ENCODE data around the gene TIAL1.
"Not testable (repeated sequence)": the region's sequence is repeated elsewhere in the genome, so short reads cannot be mapped to it uniquely, and the experiment has no call there.

Gene TIAL1

DNA sequence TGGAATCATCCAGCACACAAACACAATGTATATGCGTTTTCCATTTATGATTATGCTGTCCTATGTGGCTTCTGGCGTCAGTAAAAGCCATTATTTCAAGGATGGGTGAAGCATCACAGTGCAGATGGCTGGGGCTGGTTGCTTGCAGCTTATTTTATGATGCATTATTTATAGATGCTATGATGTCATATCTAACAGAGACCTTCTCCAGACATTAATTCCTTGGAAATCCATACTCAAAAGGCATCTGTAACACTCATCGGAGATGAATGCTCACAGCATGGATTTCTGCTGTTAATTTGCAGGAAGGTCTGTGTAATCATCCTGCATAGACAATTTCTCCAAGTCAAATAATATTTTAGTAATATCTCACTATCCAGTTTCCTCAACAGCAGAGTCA lies 61.5 kb downstream of the TIAL1 start:
- TF ChIP-seq ZFP3 (CRISPR knock-in tag; IDR thresholded peaks at IDR 0.05) (no peak), BACH2 (CRISPR knock-in tag; IDR thresholded peaks at IDR 0.05; ENCODE audit: borderline replicate concordance) (no peak), ZNF70 (CRISPR knock-in tag; IDR thresholded peaks at IDR 0.05) (no peak), PPARA (CRISPR knock-in tag; IDR thresholded peaks at IDR 0.05; ENCODE audit: borderline replicate concordance) (no peak), GLIS3 (CRISPR knock-in tag; IDR thresholded peaks at IDR 0.05) (no peak), SNAI2 (CRISPR knock-in tag; IDR thresholded peaks at IDR 0.05) (no peak), ZC3H10 (CRISPR knock-in tag; IDR thresholded peaks at IDR 0.05) (no peak), ARNTL (CRISPR knock-in tag; IDR thresholded peaks at IDR 0.05; ENCODE audit: borderline replicate concordance, low read depth) (no peak), ZFP30 (CRISPR knock-in tag; IDR thresholded peaks at IDR 0.05) (no peak), RARB (CRISPR knock-in tag; IDR thresholded peaks at IDR 0.05) (no peak), ESRRG (CRISPR knock-in tag; IDR thresholded peaks at IDR 0.05) (no peak), ISL1 (CRISPR knock-in tag; IDR thresholded peaks at IDR 0.05) (no peak), OSR1 (CRISPR knock-in tag; IDR thresholded peaks at IDR 0.05) (no peak)
- TF ChIP-seq, protein P1, sequence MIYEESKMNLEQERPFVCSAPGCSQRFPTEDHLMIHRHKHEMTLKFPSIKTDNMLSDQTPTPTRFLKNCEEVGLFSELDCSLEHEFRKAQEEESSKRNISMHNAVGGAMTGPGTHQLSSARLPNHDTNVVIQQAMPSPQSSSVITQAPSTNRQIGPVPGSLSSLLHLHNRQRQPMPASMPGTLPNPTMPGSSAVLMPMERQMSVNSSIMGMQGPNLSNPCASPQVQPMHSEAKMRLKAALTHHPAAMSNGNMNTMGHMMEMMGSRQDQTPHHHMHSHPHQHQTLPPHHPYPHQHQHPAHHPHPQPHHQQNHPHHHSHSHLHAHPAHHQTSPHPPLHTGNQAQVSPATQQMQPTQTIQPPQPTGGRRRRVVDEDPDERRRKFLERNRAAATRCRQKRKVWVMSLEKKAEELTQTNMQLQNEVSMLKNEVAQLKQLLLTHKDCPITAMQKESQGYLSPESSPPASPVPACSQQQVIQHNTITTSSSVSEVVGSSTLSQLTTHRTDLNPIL (CRISPR knock-in tag; IDR thresholded peaks at IDR 0.05; ENCODE audit: low read depth): no peak
- TF ChIP-seq, protein P2, sequence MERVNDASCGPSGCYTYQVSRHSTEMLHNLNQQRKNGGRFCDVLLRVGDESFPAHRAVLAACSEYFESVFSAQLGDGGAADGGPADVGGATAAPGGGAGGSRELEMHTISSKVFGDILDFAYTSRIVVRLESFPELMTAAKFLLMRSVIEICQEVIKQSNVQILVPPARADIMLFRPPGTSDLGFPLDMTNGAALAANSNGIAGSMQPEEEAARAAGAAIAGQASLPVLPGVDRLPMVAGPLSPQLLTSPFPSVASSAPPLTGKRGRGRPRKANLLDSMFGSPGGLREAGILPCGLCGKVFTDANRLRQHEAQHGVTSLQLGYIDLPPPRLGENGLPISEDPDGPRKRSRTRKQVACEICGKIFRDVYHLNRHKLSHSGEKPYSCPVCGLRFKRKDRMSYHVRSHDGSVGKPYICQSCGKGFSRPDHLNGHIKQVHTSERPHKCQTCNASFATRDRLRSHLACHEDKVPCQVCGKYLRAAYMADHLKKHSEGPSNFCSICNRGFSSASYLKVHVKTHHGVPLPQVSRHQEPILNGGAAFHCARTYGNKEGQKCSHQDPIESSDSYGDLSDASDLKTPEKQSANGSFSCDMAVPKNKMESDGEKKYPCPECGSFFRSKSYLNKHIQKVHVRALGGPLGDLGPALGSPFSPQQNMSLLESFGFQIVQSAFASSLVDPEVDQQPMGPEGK (CRISPR knock-in tag; IDR thresholded peaks at IDR 0.05; ENCODE audit: borderline replicate concordance): no peak
- TF ChIP-seq, protein P3, sequence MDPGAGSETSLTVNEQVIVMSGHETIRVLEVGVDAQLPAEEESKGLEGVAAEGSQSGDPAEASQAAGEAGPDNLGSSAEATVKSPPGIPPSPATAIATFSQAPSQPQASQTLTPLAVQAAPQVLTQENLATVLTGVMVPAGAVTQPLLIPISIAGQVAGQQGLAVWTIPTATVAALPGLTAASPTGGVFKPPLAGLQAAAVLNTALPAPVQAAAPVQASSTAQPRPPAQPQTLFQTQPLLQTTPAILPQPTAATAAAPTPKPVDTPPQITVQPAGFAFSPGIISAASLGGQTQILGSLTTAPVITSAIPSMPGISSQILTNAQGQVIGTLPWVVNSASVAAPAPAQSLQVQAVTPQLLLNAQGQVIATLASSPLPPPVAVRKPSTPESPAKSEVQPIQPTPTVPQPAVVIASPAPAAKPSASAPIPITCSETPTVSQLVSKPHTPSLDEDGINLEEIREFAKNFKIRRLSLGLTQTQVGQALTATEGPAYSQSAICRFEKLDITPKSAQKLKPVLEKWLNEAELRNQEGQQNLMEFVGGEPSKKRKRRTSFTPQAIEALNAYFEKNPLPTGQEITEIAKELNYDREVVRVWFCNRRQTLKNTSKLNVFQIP (CRISPR knock-in tag; IDR thresholded peaks at IDR 0.05; ENCODE audit: borderline replicate concordance, low read depth): no peak
- TF ChIP-seq, protein P4, sequence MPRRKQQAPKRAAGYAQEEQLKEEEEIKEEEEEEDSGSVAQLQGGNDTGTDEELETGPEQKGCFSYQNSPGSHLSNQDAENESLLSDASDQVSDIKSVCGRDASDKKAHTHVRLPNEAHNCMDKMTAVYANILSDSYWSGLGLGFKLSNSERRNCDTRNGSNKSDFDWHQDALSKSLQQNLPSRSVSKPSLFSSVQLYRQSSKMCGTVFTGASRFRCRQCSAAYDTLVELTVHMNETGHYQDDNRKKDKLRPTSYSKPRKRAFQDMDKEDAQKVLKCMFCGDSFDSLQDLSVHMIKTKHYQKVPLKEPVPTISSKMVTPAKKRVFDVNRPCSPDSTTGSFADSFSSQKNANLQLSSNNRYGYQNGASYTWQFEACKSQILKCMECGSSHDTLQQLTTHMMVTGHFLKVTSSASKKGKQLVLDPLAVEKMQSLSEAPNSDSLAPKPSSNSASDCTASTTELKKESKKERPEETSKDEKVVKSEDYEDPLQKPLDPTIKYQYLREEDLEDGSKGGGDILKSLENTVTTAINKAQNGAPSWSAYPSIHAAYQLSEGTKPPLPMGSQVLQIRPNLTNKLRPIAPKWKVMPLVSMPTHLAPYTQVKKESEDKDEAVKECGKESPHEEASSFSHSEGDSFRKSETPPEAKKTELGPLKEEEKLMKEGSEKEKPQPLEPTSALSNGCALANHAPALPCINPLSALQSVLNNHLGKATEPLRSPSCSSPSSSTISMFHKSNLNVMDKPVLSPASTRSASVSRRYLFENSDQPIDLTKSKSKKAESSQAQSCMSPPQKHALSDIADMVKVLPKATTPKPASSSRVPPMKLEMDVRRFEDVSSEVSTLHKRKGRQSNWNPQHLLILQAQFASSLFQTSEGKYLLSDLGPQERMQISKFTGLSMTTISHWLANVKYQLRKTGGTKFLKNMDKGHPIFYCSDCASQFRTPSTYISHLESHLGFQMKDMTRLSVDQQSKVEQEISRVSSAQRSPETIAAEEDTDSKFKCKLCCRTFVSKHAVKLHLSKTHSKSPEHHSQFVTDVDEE (CRISPR knock-in tag; IDR thresholded peaks at IDR 0.05): no peak
- peak; percentile 36 for ATAC-seq

DNA sequence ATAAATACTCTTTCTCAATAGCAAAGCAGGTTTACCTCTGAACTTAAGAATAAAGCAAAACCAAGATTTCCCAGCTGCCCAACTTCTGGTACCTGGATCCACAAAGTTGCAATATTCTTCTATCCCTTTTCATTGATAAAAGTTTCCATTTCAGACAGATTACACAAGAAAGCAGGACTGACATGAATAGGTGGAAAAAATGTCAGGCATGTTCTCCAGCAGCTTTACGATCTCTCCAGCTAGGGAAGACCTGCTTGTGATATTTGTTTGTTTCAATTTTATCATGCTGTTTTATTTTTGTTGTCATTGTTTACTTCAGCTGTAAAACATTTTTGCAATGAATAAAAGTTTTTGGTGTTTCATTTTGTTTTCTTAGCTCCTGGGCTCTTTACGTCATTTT lies 63.3 kb downstream of the TIAL1 start:
- ATAC-seq: no peak
- TF ChIP-seq, protein P5, sequence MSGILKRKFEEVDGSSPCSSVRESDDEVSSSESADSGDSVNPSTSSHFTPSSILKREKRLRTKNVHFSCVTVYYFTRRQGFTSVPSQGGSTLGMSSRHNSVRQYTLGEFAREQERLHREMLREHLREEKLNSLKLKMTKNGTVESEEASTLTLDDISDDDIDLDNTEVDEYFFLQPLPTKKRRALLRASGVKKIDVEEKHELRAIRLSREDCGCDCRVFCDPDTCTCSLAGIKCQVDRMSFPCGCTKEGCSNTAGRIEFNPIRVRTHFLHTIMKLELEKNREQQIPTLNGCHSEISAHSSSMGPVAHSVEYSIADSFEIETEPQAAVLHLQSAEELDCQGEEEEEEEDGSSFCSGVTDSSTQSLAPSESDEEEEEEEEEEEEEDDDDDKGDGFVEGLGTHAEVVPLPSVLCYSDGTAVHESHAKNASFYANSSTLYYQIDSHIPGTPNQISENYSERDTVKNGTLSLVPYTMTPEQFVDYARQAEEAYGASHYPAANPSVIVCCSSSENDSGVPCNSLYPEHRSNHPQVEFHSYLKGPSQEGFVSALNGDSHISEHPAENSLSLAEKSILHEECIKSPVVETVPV (CRISPR knock-in tag; IDR thresholded peaks at IDR 0.05): no peak
- TF ChIP-seq TOX (CRISPR knock-in tag; IDR thresholded peaks at IDR 0.05; ENCODE audit: borderline replicate concordance): no peak
- TF ChIP-seq, protein P2 (CRISPR knock-in tag; IDR thresholded peaks at IDR 0.05; ENCODE audit: borderline replicate concordance): no peak
- no peak for TF ChIP-seq BACH2 (CRISPR knock-in tag; IDR thresholded peaks at IDR 0.05; ENCODE audit: borderline replicate concordance)
- TF ChIP-seq OSR1 (CRISPR knock-in tag; IDR thresholded peaks at IDR 0.05): no peak
- TF ChIP-seq CSDC2 (CRISPR knock-in tag; IDR thresholded peaks at IDR 0.05): no peak
- no peak for TF ChIP-seq RARB (CRISPR knock-in tag; IDR thresholded peaks at IDR 0.05)
- TF ChIP-seq ARNTL (CRISPR knock-in tag; IDR thresholded peaks at IDR 0.05; ENCODE audit: borderline replicate concordance, low read depth): no peak
- no peak for TF ChIP-seq ZC3H10 (CRISPR knock-in tag; IDR thresholded peaks at IDR 0.05)
- TF ChIP-seq, protein P4 (CRISPR knock-in tag; IDR thresholded peaks at IDR 0.05): no peak
- TF ChIP-seq ESRRG (CRISPR knock-in tag; IDR thresholded peaks at IDR 0.05): no peak
- no peak for TF ChIP-seq TCF4 (CRISPR knock-in tag; IDR thresholded peaks at IDR 0.05; ENCODE audit: borderline replicate concordance)

DNA sequence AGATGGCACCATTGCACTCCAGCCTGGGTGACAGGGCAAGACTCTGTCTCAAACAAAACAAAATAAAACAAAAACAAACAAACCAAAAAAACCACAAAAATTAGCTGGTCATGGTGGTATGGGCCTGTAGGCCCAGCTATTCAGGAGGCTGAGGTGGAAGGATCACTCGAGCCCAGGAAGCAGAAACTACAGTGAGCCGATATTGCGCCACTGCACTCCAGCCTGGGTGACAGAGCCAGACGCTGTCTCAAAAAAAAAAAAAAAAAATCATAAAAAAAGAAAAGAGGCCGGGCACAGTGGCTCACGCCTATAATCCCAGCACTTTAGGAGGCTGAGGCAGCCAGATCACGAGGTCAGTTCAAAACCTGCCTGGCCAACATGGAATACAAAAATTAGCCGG lies 64.0 kb downstream of the TIAL1 start:
- not testable (repeated sequence) for ATAC-seq

DNA sequence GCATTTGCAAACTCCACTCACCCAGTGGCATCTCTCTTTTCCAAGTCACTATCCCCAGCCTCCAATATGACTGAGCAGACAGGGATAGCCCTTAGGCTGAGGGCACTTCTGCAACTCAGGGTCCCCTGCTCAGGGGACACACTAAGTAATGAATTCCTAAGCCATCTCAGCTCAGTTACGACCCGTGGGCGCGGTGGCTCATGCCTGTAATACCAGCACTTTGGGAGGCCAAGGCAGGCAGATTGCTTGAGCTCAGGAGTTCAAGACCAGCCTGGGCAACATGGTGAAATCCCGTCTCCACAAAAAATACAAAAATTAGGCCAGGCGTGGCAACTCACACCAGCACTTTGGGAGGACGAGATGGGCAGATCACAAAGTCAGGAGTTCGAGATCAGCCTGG lies 64.5 kb downstream of the TIAL1 start:
- not testable (repeated sequence) for ATAC-seq

Data from SK-N-SH treated with all-trans-retinoic acid at 6 μM for 48 hours (cell line).